OCI-LY7 (cell line): ENCODE measurements around the gene FRMD3.

ENCODE experiments used
- CTCF ChIP-seq: fragments of 200-600 bp; sonication (generic); conservative IDR thresholded peaks from 2 replicates; pipeline ENCODE4 v1.5.1; 2014; ENCODE audit warnings: mild to moderate bottlenecking, antibody characterized with exemption, low read length, moderate library complexity, mixed read lengths
- EZH2phosphoT487 ChIP-seq: fragments of 200-600 bp; sonication (generic); IDR thresholded peaks from 2 replicates; pipeline ENCODE4 v1.6.1; 2018; ENCODE audit warnings: low read depth, borderline replicate concordance, mild to moderate bottlenecking, mixed run types, antibody characterized with exemption, low read length, moderate library complexity, mixed read lengths

GRCh38 chr9:83429229-83429628, 109.0 kb downstream of the FRMD3 start:
- no peak for TF ChIP-seq EZH2phosphoT487
- no peak for TF ChIP-seq CTCF
